Central memory CD8-positive, alpha-beta T cell (primary cell): ENCODE measurements around the gene PPP2R2C.

Experiments used
- ATAC-seq: fragments of 150-1000 bp; cut with Tn5 transposase; replicated peaks from 2 replicates; pipeline ENCODE4 v1.10.0; 2022; ENCODE audit warnings: mild to moderate bottlenecking, moderate FRiP score, moderate number of reproducible peaks; ENCODE audit not compliant: poor library complexity, severe bottlenecking; ENCODE audit errors: extremely low read depth
- DNase-seq, 2 donors: peaks; one replicate each; pipeline ENCODE4 v3.0.0; 2021; ENCODE audit warnings: low spot score in 2 of 2
- H3K27ac Mint-ChIP-seq: one replicate; pipeline ENCODE4 v1.8.0; 2022; ENCODE audit warnings: low read depth, mild to moderate bottlenecking, moderate library complexity, mixed read lengths
- H3K27me3 Mint-ChIP-seq: one replicate; pipeline ENCODE4 v1.8.0; 2022; ENCODE audit warnings: mixed read lengths
- H3K36me3 Mint-ChIP-seq: one replicate; pipeline ENCODE4 v1.8.0; 2022; ENCODE audit warnings: mild to moderate bottlenecking, moderate library complexity, mixed read lengths; ENCODE audit not compliant: insufficient read depth
- H3K4me1 Mint-ChIP-seq: one replicate; pipeline ENCODE4 v1.8.0; 2022; ENCODE audit warnings: mixed read lengths
- H3K4me3 Mint-ChIP-seq: one replicate; pipeline ENCODE4 v1.8.0; 2022; ENCODE audit warnings: mild to moderate bottlenecking, moderate library complexity, mixed read lengths
- H3K9me3 Mint-ChIP-seq: one replicate; pipeline ENCODE4 v1.8.0; 2022; ENCODE audit warnings: mixed read lengths

Gene PPP2R2C

DNA sequence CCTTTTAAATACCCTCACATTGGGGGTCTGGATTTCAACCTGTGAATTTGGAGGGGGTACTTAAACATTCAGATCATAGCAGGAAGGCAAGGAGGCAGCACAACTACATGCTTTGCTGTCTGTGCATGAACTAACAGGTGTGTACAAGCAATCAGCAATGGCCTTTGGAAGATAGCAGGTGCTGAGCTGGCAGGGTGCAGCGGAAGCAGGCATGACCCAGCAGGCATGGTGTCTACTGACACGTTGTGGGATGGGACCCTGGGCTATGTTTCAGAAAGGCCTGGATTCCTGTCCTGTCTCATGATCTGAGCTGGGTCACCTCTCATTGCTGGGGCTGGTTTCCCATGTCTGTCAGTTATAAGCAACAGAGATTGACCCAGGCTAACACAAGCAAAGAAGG is 13.9 kb downstream of the PPP2R2C start:
- DNase-seq: no peak
- H3K9me3 Mint-ChIP-seq: peaks cover 4% of the 10 kb centered on the region
- H3K27me3 Mint-ChIP-seq: peaks cover 87% of the 10 kb centered on the region

DNA sequence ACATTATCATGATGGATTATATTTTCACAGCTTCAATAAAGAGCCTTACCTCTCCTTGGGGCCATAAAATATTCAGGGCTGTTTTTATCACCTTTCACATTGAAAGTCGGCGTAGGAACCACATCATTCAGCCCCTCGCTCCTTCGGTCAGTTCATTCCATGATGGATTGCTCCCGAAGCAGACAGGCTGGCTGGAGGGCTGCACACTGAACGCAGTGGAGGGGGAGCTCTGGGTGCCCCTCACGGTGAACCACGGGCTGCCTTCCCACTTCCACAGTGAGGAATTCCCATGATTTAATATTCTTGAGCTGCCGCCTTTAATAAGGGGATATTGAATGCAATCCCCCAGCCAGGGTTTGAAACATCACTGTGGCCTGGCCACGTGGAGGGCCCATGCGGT is 16.0 kb downstream of the PPP2R2C start:
- H3K27ac Mint-ChIP-seq: no peak overlapping the region

More for the DNA sequence above, 13.9 kb downstream of the PPP2R2C start:
- H3K27ac Mint-ChIP-seq: no peak overlapping the region
- H3K4me3 Mint-ChIP-seq: no peak overlapping the region
- H3K4me1 Mint-ChIP-seq: no peaks in the 10 kb centered on the region
- no peaks in the 10 kb centered on the region for H3K36me3 Mint-ChIP-seq
- no peak for ATAC-seq

DNA sequence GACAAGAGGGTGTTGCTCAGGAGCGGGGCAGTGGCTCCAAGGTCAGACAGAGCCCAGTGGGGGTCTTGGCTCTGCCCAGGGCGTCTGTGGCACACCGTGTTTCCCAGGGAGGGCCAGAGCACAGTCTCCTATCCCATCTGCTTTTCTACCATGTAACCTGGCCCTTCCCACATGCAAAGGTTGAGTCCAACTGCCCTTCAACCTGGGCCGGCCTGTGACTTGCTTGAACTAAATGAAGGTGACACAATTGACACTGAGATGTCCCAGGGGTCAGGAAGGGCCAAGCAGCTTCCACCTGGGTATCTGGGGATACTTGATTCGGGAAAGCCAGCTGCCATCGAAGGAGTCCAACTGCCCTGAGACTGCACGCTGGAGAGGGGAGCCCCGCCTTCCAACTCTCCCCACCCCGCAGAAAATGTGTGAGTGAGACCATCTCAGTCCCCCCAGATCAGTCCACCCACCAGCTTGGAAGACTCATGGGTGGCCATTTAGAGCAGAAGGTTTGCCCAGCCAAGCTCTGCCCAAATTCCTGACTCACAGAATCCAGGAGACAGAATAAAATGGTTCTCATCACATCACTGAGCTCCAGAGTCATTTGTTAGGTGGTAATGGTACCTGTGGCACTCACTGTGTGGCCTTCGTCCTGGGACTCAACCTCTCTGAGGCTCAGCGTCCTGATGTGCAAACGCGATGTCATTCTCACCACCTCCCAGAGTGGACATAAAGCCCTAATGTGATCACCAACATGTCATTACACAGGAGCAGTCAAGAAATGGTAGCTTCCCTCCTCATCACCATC is 18.1 kb downstream of the PPP2R2C start:
- Mint-ChIP-seq H3K36me3 (no peaks in the 10 kb centered on the region), H3K9me3 (peaks cover 4% of the 10 kb centered on the region), H3K27ac (no peak overlapping the region), H3K27me3 (peaks cover 86% of the 10 kb centered on the region), H3K4me3 (no peak overlapping the region), H3K4me1 (no peaks in the 10 kb centered on the region)
- ATAC-seq (no peak), DNase-seq (no peak)

More for the DNA sequence above, 16.0 kb downstream of the PPP2R2C start:
- Mint-ChIP-seq H3K4me1 (no peaks in the 10 kb centered on the region), H3K4me3 (no peak overlapping the region), H3K27me3 (peaks cover 86% of the 10 kb centered on the region), H3K36me3 (no peaks in the 10 kb centered on the region), H3K9me3 (peaks cover 4% of the 10 kb centered on the region)
- DNase-seq (no peak), ATAC-seq (no peak)

DNA sequence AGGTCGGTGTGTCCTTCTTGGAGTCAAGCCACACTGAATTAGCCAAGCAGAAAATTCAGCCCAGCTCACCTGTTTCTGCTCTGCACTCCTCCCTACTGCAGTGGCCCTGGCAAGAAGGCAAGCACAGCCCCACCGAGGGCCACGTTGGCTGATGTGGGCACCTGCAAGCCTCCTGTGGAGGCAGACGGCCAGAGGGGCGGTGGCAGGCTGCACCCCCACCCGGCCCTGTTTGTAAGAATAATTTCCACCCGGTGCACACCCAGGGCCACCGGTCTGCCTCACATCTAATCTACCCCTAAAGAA is 18.8 kb downstream of the PPP2R2C start:
- peaks cover 2% of the 10 kb centered on the region for H3K9me3 Mint-ChIP-seq
- no peaks in the 10 kb centered on the region for H3K36me3 Mint-ChIP-seq
- no peak overlapping the region for H3K27ac Mint-ChIP-seq
- H3K4me1 Mint-ChIP-seq: no peaks in the 10 kb centered on the region
- no peak for ATAC-seq
- no peak overlapping the region for H3K4me3 Mint-ChIP-seq
- no peak for DNase-seq
- peaks cover 80% of the 10 kb centered on the region for H3K27me3 Mint-ChIP-seq

DNA sequence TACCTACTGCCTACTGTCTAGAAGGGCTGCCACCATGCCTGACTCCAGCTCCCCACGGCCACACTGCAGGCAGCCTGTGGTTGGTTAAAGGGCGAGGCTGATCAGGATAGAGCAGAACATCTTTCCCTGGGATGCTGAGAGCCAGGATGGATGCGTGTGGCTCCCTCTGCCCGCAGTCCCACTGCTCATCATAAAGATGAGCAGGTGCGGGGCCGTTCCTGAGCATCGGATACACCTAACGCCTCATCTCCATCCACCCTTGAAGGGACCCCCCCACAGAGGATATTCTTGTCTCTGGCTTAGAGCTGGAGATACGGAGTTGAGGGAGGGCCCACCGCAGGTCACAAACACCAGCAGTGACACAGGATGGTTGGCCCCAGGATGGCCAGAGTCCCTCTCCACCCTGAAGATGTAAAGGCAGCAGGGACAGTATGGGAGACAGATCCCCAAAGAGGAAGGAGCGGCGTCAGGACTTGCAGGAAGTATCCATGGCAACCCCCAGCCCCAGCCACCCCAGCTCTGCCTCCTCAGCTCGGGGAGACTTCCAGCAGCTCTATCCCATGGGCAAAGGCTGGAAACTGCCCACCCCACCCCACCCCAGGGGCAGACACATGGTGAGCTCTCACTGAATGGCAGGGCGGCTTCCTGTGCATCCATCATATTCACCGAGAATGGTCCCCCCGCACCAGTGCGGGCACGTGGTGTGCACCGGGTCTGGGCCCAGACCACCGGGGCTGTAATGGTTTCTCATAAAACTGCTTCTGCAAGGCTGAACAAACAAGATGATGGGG is 19.3 kb downstream of the PPP2R2C start:
- ATAC-seq: no peak
- H3K36me3 Mint-ChIP-seq: no peaks in the 10 kb centered on the region
- H3K4me3 Mint-ChIP-seq: no peak overlapping the region
- no peak overlapping the region for H3K27ac Mint-ChIP-seq
- peaks cover 74% of the 10 kb centered on the region for H3K27me3 Mint-ChIP-seq
- no peak for DNase-seq
- H3K4me1 Mint-ChIP-seq: no peaks in the 10 kb centered on the region
- H3K9me3 Mint-ChIP-seq: no peaks in the 10 kb centered on the region

DNA sequence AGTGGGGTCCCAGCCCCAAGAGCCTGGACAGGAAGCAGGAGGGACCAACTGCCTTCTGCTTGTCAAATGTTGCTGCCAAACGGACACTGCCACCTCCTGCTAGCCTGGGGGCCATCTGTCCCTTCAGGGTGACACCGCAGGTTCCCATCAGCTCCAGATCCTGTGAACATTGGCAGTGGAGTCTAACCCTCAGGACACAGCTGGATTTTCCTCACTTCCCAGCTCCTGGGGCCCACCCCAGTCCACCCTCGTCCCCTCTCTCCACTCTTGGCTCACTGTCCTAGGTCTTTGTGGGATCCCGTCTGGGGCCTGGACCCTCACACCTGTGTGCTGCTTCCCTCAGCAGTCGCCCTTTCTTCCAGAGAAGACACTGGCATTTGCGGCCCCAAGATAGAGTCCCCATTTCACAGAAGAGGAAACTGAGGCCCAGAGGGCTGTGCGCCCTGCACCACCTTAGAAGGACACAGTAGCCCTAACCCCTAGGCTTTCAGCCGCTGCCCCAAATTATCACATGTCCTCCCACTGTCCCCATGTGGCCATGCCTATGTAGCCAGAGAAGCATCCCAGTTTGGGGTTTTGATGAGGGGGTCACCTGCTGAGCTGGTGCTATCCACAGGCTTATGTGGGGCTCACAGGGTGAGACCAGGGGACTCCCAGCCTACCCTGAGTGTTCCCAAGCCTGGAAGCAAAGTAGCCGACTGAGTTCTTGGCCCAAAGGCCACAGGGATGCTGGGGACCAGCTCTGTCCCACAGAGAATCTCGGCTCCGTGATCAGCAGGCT is 20.1 kb downstream of the PPP2R2C start:
- H3K36me3 Mint-ChIP-seq: no peaks in the 10 kb centered on the region
- H3K9me3 Mint-ChIP-seq: no peaks in the 10 kb centered on the region
- no peak for DNase-seq

DNA sequence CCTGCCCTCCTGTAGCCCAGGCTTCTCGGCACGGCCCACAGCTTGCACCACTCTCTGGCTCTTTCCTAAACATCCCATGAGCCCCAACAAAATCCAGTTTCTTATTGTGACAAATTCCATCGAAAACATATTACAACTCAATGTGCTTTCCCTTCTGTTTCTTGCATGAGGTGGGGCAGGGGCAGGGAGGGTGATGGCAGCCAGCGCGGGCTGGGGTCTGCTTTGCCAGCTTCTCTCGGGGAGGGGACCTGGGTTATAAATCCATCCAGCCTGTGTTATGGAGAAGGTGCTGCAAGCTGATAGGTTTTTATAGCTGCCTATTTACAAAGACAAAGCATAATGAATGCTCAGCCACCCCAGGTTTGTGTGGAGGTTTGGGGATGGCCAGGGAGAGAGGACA is 21.1 kb downstream of the PPP2R2C start:
- Mint-ChIP-seq H3K27ac (no peak overlapping the region), H3K9me3 (no peaks in the 10 kb centered on the region), H3K4me3 (no peak overlapping the region), H3K27me3 (peaks cover 88% of the 10 kb centered on the region), H3K36me3 (no peaks in the 10 kb centered on the region), H3K4me1 (no peaks in the 10 kb centered on the region)
- no peak for ATAC-seq
- no peak for DNase-seq

More for the DNA sequence above, 20.1 kb downstream of the PPP2R2C start:
- Mint-ChIP-seq H3K4me1 (no peaks in the 10 kb centered on the region), H3K4me3 (no peak overlapping the region), H3K27me3 (peaks cover 79% of the 10 kb centered on the region), H3K27ac (no peak overlapping the region)
- no peak for ATAC-seq

DNA sequence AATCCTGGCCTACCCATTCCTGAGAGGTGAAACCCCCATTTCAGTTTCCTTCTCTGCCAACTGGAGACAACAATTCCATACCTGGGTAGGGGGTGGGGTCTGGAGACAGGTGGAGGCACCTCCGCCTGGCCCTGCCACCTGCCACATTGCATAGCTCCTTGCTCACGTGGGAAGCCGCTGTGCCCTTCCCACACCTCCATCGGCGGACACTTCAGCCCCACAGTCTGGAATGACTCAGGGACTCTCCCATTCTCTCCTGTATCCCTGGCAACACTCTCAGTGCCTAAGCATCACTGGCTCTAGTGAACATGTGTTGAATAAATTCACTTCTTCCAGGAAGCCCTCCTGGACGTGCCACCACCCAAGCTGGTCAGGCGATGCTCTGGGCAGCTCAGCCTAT is 21.7 kb downstream of the PPP2R2C start:
- no peak for ATAC-seq
- no peak overlapping the region for H3K27ac Mint-ChIP-seq
- H3K27me3 Mint-ChIP-seq: peaks cover 87% of the 10 kb centered on the region
- no peaks in the 10 kb centered on the region for H3K4me1 Mint-ChIP-seq
- H3K36me3 Mint-ChIP-seq: no peaks in the 10 kb centered on the region
- H3K9me3 Mint-ChIP-seq: no peaks in the 10 kb centered on the region
- no peak overlapping the region for H3K4me3 Mint-ChIP-seq
- no peak for DNase-seq

DNA sequence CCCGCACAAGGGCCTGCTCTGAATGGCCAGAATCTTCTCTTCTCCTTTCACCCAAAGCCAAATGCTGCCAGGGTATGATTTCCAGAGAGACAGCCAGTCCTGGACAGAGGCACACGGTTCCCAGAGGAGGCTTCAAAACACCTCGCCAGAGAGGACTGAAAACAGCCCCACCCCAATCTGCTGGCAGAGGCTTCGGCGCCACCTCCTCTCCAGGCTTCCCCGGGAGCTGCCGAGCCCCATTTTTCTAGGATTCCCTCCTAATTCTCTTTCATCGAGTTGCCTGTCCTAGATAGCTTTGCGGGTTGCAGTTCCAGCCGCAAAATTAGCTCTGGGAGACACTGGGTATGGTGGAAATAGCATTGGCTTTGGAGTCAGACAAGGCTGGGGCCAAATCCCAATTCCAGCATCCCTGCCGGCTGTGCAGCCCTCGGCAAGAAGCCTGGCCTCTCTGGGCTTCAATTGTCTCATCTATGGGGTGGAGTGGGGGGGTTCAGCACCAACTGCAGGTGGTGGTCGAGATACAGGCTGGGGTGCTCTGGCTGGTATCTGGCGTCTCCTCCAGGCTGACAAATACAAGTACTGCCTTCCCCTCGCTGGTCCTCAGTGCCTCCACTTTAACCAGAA is 22.6 kb downstream of the PPP2R2C start:
- peaks cover 79% of the 10 kb centered on the region for H3K27me3 Mint-ChIP-seq
- no peak overlapping the region for H3K27ac Mint-ChIP-seq
- ATAC-seq (no peak), DNase-seq (no peak)
- no peak overlapping the region for H3K4me3 Mint-ChIP-seq
- H3K4me1 Mint-ChIP-seq: no peaks in the 10 kb centered on the region
- H3K9me3 Mint-ChIP-seq: no peaks in the 10 kb centered on the region
- H3K36me3 Mint-ChIP-seq: no peaks in the 10 kb centered on the region

DNA sequence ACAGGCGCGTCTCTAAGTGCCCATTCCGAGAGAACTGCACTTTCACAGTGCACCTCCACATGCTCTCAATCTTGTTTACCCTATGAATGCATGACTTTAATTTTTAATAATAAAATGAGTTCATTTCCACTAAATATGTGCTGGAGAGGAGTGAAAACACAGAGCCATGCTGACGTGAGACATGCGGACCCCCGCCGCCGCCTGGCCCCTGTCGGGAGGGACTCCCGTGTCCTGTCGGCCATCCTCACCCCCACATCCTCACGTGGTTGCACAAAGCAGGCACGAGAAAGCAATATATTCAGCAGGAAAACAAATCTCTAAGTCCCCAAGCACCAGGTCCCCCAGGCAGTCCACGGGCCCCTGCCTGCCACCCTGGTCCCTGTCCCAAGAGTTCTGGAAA is 23.1 kb downstream of the PPP2R2C start:
- Mint-ChIP-seq H3K27me3 (peaks cover 73% of the 10 kb centered on the region), H3K27ac (no peak overlapping the region), H3K4me1 (no peaks in the 10 kb centered on the region), H3K36me3 (no peaks in the 10 kb centered on the region), H3K9me3 (no peaks in the 10 kb centered on the region), H3K4me3 (no peak overlapping the region)
- DNase-seq (no peak), ATAC-seq (no peak)

DNA sequence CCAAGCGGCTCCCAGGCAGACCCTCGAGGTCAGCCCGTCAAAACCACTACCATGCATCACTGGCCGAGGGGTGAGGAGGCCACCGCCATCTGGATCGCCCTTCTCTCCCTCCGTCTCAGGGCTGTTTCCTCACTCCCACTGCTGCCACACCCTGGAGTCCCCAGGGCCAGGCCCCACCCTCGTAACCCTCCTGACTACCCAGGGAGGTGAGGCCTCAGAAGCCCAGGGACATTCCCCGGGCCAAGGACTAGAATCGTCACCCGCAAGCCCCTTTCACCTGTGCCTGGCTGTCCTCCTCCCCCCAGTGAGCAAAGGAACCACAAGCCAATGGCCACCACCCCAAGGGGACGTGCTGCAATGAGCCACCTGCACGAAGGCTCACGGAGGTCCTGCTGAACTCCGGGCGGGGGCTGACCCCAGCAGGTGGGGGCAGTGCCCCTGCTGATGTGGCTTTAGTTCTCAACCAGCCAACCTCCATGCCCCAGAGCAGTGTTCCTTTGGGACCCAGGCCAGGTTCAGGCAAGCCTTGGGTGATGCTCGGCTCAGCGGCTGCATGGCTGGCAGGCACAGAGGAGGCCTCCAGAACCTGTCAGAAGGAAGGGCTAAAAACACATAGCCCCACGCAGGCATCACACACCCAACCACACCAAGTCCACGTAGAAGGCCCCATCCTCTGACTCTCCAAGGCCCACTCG is 23.8 kb downstream of the PPP2R2C start:
- ATAC-seq (no peak), DNase-seq (no peak)
- Mint-ChIP-seq H3K9me3 (no peaks in the 10 kb centered on the region), H3K36me3 (no peaks in the 10 kb centered on the region), H3K4me3 (no peak overlapping the region), H3K4me1 (no peaks in the 10 kb centered on the region), H3K27ac (no peak overlapping the region), H3K27me3 (peaks cover 66% of the 10 kb centered on the region)

DNA sequence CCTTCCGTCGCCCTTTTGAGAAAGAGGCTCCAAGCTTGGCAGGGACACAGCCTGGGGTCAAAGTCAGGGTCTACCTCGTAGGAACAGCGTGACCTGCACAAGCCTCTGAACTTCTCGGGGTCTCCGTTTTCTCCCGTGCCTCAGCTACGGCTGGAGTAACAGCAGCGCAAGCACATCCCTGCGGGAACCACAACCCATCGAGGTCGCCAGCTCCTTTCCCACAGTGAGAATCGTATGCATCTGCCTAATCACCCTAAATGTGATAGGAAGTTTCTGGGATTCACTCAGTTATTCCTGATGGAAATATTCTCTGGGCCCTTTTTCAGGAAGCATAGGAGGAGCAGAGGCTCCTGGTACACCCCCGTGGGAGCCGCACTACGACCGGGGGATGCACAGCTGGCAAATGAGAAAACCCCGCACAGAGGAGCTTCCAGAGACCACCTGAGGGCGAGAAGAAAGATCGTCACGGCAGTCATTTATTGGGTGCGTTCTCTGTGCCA is 24.7 kb downstream of the PPP2R2C start:
- no peaks in the 10 kb centered on the region for H3K4me1 Mint-ChIP-seq
- ATAC-seq (no peak), DNase-seq (no peak)
- H3K4me3 Mint-ChIP-seq: no peak overlapping the region
- H3K27ac Mint-ChIP-seq: no peak overlapping the region
- H3K27me3 Mint-ChIP-seq: peaks cover 66% of the 10 kb centered on the region
- H3K9me3 Mint-ChIP-seq: no peaks in the 10 kb centered on the region
- no peaks in the 10 kb centered on the region for H3K36me3 Mint-ChIP-seq
